Measurements from ENCODE around the gene RNASEL. TPM values are rescaled to one million over a fixed set of nuclear protein-coding genes. Genes with fewer than 3 reads are reported as not detected.

The RNASEL gene
- polyA plus RNA-seq, 2 of the 4 experiments (the other 2 are of a cell fraction), result 1.9 to 4.1 TPM

DNA sequence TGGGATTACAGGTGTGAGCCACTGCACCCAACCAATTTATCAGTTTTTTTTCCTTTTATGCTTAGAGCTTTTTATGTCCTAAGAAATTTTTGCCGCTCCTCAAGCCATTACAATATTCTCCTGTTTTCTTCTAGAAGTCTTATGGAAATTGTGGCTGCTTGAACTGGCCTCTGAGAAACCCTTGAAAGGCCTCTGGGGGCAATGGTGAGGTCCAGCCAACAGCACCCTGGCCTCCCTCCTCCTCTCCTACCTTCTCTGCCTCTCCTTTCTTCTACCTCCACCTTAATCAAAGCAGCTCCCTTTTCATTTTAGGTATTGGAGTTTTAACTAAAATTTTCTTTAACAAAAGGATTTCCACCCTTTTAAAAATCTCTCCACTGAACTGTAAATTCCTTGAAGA, 39.6 kb upstream of the RNASEL start:
- TF ChIP-seq, protein P1, sequence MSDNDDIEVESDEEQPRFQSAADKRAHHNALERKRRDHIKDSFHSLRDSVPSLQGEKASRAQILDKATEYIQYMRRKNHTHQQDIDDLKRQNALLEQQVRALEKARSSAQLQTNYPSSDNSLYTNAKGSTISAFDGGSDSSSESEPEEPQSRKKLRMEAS (IDR thresholded peaks at IDR 0.05), result no peak
- no peak for TF ChIP-seq TFCP2L1 (CRISPR knock-in tag; IDR thresholded peaks at IDR 0.05)
- no peak for TF ChIP-seq BHLHE40 (IDR thresholded peaks at IDR 0.05; ENCODE audit: low read depth, low read length)
- no peak for TF ChIP-seq POLR2AphosphoS2 (conservative IDR thresholded peaks at IDR 0.05; ENCODE audit: low read length)
- no peak for TF ChIP-seq ZFP36 (IDR thresholded peaks at IDR 0.05; ENCODE audit: borderline replicate concordance, partially characterized antibody)
- no peak for TF ChIP-seq JUNB (IDR thresholded peaks at IDR 0.05)
- TF ChIP-seq CBX2 (IDR thresholded peaks at IDR 0.05; ENCODE audit: borderline replicate concordance, low read depth), result no peak
- no peak for TF ChIP-seq CEBPB (IDR thresholded peaks at IDR 0.05)
- no peak for TF ChIP-seq PHF8 (IDR thresholded peaks at IDR 0.05; ENCODE audit: borderline replicate concordance, low read depth)
- TF ChIP-seq CHD2 (IDR thresholded peaks at IDR 0.05; ENCODE audit: low read length, partially characterized antibody), result no peak
- no peak for DNase-seq (ENCODE audit: low read depth in 1 of 2, low spot score in 1 of 2)
- no peak overlapping the region for H3K4me2 ChIP-seq
- ChIA-PET POLR2A (no interaction called here), CTCF (interaction anchor here (1.6 kb wide), 1 partner anchor 156 kb away, joined by 5 read pairs; no protein-coding TSS in a partner anchor)
- no peak for ATAC-seq
- 96% methylated on average over 1 of the region's 1 CpG for WGBS (ENCODE audit: missing lambda C conversion rate)
- no peak overlapping the region for H3K27ac ChIP-seq
- FAIRE-seq, result no peak
- no peaks in the 10 kb centered on the region for H3K4me1 ChIP-seq
- H3K9me3 ChIP-seq, result no peaks in the 10 kb centered on the region
- no peak overlapping the region for H3K4me3 ChIP-seq

DNA sequence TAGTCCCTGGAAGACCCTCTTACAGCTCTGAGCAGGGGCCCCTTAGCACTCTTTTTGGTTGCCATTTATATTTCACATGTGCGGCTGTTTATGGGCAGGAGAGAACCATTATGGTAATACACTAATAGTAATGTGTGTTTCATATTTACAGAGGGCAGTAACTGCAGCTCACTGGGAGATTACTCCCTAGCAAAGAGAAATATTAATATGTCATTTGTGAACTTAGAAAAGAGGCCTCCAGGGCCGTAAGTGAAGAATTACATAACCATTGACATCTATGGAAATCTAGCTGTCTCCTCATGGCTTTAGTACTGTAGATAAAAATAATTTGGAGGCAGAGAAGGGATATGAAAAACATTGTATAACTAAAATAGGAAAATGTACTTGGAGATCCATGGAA, 38.6 kb upstream of the RNASEL start:
- Histone ChIP-seq H3K4me2 (no peak overlapping the region), H3K27ac (no peak overlapping the region), H3K4me1 (no peaks in the 10 kb centered on the region), H3K9me3 (no peaks in the 10 kb centered on the region), H3K4me3 (no peak overlapping the region)
- ChIA-PET CTCF (interaction anchor here (1.2 kb wide), 1 partner anchor 156 kb away, joined by 6 read pairs; no protein-coding TSS in a partner anchor), POLR2A (no interaction called here)
- ATAC-seq (no peak), FAIRE-seq (no peak), DNase-seq (ENCODE audit: low read depth in 1 of 2, low spot score in 1 of 2) (no peak)
- 57% methylated on average over 2 of the region's 2 CpGs for WGBS (ENCODE audit: missing lambda C conversion rate)
- TF ChIP-seq TP53 (CRISPR knock-in tag; IDR thresholded peaks at IDR 0.05) (no peak), SMC3 (IDR thresholded peaks at IDR 0.05) (no peak), HOXA7 (CRISPR knock-in tag; IDR thresholded peaks at IDR 0.05) (no peak), HOXB13 (CRISPR knock-in tag; IDR thresholded peaks at IDR 0.05; ENCODE audit: low read depth) (no peak), SREBF2 (IDR thresholded peaks at IDR 0.05) (no peak), ZSCAN20 (CRISPR knock-in tag; IDR thresholded peaks at IDR 0.05) (no peak), EHF (CRISPR knock-in tag; IDR thresholded peaks at IDR 0.05) (no peak), RFX5 (IDR thresholded peaks at IDR 0.05) (no peak), MAZ (IDR thresholded peaks at IDR 0.05; ENCODE audit: borderline replicate concordance, low read depth, low read length) (no peak), JUNB (IDR thresholded peaks at IDR 0.05) (no peak), RAD21 (conservative IDR thresholded peaks at IDR 0.05 in 1 of 2, IDR thresholded peaks at IDR 0.05 in 1 of 2) (no peak), KDM1A (IDR thresholded peaks at IDR 0.05; ENCODE audit: low read depth) (no peak), FOSB (CRISPR knock-in tag; IDR thresholded peaks at IDR 0.05) (no peak), RNF2 (IDR thresholded peaks at IDR 0.05; ENCODE audit: borderline replicate concordance, low read depth) (no peak)
- TF ChIP-seq, protein P2, sequence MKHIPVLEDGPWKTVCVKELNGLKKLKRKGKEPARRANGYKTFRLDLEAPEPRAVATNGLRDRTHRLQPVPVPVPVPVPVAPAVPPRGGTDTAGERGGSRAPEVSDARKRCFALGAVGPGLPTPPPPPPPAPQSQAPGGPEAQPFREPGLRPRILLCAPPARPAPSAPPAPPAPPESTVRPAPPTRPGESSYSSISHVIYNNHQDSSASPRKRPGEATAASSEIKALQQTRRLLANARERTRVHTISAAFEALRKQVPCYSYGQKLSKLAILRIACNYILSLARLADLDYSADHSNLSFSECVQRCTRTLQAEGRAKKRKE (CRISPR knock-in tag; IDR thresholded peaks at IDR 0.05; ENCODE audit: low read depth), result no peak
- TF ChIP-seq, protein P3, sequence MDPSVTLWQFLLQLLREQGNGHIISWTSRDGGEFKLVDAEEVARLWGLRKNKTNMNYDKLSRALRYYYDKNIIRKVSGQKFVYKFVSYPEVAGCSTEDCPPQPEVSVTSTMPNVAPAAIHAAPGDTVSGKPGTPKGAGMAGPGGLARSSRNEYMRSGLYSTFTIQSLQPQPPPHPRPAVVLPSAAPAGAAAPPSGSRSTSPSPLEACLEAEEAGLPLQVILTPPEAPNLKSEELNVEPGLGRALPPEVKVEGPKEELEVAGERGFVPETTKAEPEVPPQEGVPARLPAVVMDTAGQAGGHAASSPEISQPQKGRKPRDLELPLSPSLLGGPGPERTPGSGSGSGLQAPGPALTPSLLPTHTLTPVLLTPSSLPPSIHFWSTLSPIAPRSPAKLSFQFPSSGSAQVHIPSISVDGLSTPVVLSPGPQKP (IDR thresholded peaks at IDR 0.05; ENCODE audit: low read depth, low read length), result no peak
